ENCODE data around the gene SHROOM3. TPM values are rescaled to one million over a fixed set of nuclear protein-coding genes. Genes with fewer than 3 reads are reported as not detected.
A peak's percentile ranks its signal among the peaks of the same experiment; 100 is the strongest.

The SHROOM3 gene
- total and polyA plus RNA-seq, 8 donors, result 13.5 to 96.9 (median 16.9) TPM

DNA sequence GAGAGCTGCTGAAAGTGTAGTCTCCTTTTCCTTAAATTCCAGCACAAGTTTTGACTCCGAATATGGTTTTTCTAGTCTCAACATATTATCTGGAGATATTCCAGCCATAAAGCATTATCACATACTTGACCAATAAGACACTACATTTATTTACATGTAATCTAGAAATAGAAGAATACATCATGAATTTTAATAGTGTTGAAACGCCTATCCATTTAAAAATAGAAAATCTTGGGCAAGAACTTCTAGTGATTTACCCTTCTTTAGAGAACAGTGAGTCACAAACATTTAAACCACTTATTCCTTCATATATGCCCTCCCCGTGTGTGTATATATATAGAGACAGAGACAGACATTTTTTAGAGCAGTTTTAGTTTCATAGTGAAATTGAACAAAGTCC lies 301.4 kb downstream of the SHROOM3 start:
- TF ChIP-seq, protein P1, sequence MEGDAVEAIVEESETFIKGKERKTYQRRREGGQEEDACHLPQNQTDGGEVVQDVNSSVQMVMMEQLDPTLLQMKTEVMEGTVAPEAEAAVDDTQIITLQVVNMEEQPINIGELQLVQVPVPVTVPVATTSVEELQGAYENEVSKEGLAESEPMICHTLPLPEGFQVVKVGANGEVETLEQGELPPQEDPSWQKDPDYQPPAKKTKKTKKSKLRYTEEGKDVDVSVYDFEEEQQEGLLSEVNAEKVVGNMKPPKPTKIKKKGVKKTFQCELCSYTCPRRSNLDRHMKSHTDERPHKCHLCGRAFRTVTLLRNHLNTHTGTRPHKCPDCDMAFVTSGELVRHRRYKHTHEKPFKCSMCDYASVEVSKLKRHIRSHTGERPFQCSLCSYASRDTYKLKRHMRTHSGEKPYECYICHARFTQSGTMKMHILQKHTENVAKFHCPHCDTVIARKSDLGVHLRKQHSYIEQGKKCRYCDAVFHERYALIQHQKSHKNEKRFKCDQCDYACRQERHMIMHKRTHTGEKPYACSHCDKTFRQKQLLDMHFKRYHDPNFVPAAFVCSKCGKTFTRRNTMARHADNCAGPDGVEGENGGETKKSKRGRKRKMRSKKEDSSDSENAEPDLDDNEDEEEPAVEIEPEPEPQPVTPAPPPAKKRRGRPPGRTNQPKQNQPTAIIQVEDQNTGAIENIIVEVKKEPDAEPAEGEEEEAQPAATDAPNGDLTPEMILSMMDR (IDR thresholded peaks at IDR 0.05), result no peak
- intact Hi-C loops (cut with DNase I), result no loop called here
- H3K36me3 ChIP-seq, result peaks cover 0 to 25% of the 10 kb centered on the region in 2 donors

DNA sequence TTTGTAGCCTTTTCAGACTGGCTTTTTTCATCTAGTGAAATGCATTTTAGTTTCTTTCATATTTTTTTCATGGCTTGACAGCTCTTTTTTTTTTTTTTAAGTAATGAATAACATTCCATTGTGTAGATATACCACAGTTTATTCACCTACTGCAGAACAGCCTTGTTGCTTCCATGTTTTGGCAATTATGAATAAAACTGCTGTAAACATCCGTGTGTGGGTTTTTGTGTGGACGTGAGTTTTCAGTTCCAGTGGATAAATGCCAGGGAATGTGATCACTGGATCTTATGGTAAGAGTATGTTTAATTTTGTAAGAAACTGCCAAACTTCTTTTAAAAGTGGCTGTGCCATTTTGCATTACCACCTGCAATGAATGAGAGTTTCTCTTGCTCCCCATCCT lies 302.2 kb downstream of the SHROOM3 start:
- H3K4me1 ChIP-seq, result peaks cover 0 to 9% of the 10 kb centered on the region in 2 donors
- TF ChIP-seq, protein P1 (IDR thresholded peaks at IDR 0.05), result no peak
- H3K4me3 ChIP-seq, result no peak overlapping the region
- peak overlapping the region; percentile 34 to 69 for H3K27ac ChIP-seq
- H3K36me3 ChIP-seq, result peaks cover 0 to 30% of the 10 kb centered on the region in 2 donors
- ATAC-seq (no peak), DNase-seq (no peak)
- intact Hi-C loops (cut with DNase I), result no loop called here
- no peaks in the 10 kb centered on the region for H3K9me3 ChIP-seq
- H3K27me3 ChIP-seq, result no peaks in the 10 kb centered on the region

More for the DNA sequence above, 301.4 kb downstream of the SHROOM3 start:
- H3K27ac ChIP-seq, result peak overlapping the region in 1 of 2 donors; percentile 69
- H3K4me1 ChIP-seq, result peaks cover 0 to 9% of the 10 kb centered on the region in 2 donors
- peak in 2 of 4 donors; percentile 41 to 48 for DNase-seq
- no peaks in the 10 kb centered on the region for H3K27me3 ChIP-seq
- no peak overlapping the region for H3K4me3 ChIP-seq
- no peaks in the 10 kb centered on the region for H3K9me3 ChIP-seq
- ATAC-seq, result no peak

DNA sequence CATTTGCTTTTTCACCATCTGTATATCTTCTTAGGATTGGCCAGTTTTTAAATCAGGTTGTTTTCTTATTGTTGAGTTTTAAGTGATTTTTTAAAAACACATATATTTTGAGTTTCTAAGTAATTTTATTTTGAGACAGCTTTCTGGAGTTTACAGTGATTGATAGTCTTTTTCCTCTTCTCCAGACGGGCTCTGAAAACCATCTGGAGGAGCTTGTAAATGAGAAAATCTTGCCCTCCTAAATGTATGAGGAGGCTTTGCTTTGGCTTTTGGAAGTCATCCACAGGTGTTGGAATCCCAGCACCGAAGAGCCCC lies 302.7 kb downstream of the SHROOM3 start:
- ATAC-seq (no peak), DNase-seq (peak in 1 of 4 donors; percentile 12)
- TF ChIP-seq, protein P1 (IDR thresholded peaks at IDR 0.05), result no peak
- Histone ChIP-seq H3K4me1 (peaks cover 0 to 9% of the 10 kb centered on the region in 2 donors), H3K36me3 (peaks cover 0 to 30% of the 10 kb centered on the region in 2 donors), H3K9me3 (no peaks in the 10 kb centered on the region), H3K27ac (peak overlapping the region; percentile 34 to 69), H3K4me3 (no peak overlapping the region), H3K27me3 (no peaks in the 10 kb centered on the region)
- intact Hi-C loops (cut with DNase I), result no loop called here

DNA sequence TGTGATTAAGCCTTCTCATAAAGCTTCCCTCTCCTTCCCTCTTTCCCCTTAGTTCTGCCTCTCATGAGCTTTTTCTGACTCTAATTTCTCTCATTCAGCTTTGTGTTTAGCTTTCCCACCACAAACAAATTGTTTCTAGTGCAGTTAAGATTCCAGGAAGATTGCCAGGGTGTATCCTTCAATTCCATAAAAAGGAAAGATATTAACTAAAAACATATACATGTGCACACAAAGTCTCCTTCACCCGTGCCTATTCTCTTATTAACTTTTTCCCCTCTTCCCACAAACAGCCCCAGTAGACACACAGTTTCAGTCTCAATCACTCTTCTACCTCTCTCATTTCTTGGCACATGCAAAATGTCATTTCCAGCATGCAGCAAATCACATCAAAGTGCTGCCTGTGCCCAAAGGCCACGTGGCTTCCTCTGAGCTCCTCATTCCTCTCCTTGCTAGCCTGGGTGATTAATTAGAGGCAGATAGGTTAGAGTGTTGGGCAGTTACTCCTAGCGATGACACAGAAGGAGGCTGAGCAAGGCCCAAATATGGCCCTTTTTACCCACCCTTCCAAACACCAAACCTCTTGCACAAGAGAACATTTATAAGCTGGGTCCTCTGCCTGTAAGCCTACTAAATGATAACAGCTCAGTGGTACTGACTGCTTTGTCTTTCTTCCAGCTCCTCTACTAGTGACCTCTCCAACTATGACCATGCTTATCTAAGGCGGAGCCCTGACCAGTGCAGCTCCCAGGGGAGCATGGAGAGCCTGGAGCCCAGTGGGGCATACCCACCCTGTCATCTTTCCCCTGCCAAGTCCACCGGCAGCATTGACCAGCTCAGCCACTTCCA lies 303.3 kb downstream of the SHROOM3 start:
- no peaks in the 10 kb centered on the region for H3K27me3 ChIP-seq
- H3K27ac ChIP-seq, result peak overlapping the region; percentile 34 to 69
- peak; percentile 62 for ATAC-seq
- TF ChIP-seq, protein P1 (IDR thresholded peaks at IDR 0.05), result no peak
- H3K36me3 ChIP-seq, result peaks cover 0 to 30% of the 10 kb centered on the region in 2 donors
- no peaks in the 10 kb centered on the region for H3K9me3 ChIP-seq
- intact Hi-C loops (cut with DNase I), result no loop called here
- H3K4me3 ChIP-seq, result no peak overlapping the region
- H3K4me1 ChIP-seq, result peaks cover 0 to 9% of the 10 kb centered on the region in 2 donors
- peak in 2 of 4 donors; percentile 49 to 53 for DNase-seq

DNA sequence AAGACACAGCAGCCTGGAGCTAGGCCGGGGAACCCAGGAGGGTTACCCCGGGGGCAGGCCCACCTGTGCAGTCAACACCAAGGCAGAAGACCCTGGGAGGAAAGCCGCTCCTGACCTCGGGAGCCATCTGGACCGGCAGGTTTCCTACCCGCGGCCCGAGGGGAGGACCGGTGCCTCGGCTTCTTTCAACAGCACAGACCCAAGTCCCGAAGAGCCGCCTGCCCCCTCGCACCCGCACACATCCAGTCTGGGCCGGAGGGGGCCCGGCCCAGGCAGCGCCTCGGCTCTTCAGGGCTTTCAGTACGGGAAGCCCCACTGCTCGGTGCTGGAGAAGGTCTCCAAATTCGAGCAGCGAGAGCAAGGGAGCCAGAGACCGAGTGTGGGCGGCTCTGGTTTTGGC lies 305.2 kb downstream of the SHROOM3 start:
- DNase-seq (peak in 1 of 4 donors; percentile 67), ATAC-seq (no peak)
- Histone ChIP-seq H3K9me3 (no peaks in the 10 kb centered on the region), H3K27ac (no peak overlapping the region), H3K27me3 (no peaks in the 10 kb centered on the region), H3K36me3 (peaks cover 0 to 30% of the 10 kb centered on the region in 2 donors), H3K4me3 (no peak overlapping the region), H3K4me1 (peaks cover 0 to 9% of the 10 kb centered on the region in 2 donors)
- TF ChIP-seq, protein P1 (IDR thresholded peaks at IDR 0.05), result no peak
- intact Hi-C loops (cut with DNase I), result no loop called here

All from left lung (tissue), 10 donors.